H1 (cell line): ENCODE results near the gene TPRA1. TPM values are rescaled to one million over a fixed set of nuclear protein-coding genes. Genes with fewer than 3 reads are reported as not detected.

ENCODE experiments used
- CTCF ChIA-PET: fragments of 300-600 bp; sonication (Branson Sonifier 250); formaldehyde crosslinking; loops from one replicate; lab custom pipeline; 2021; ENCODE audit not compliant: partially characterized antibody; lab: Charles Lee
- POLR2A ChIA-PET: fragments of 300-600 bp; sonication (Branson Sonifier 250); formaldehyde crosslinking; loops from one replicate; lab custom pipeline; 2021; ENCODE audit warnings: inconsistent platforms; ENCODE audit not compliant: partially characterized antibody; lab: Charles Lee
- DNase-seq, 2 experiments: peaks; one replicate each; pipeline versions ENCODE4 v3.0.0 to v3.0.0-alpha.2; 2010 to 2022; ENCODE audit warnings: low spot score in 2 of 2, low read depth in 1 of 2, mixed read lengths in 1 of 2
- FAIRE-seq: peaks from 2 replicates; lab custom pipeline; 2011; peaks lifted over from hg19 to GRCh38; lab: Jason Lieb, UNC
- H2AFZ ChIP-seq: 2 replicates; pipeline ENCODE4 v1.8.1; 2012; ENCODE audit warnings: low read length, inconsistent platforms
- H2AK5ac ChIP-seq: 2 replicates; pipeline ENCODE4 v1.6.1; 2013; ENCODE audit warnings: low read depth, low read length
- H2BK120ac ChIP-seq: replicated peaks from 2 replicates; pipeline ENCODE3; 2013; ENCODE audit warnings: low read depth, low read length, inconsistent platforms
- H2BK12ac ChIP-seq: 2 replicates; pipeline ENCODE4 v1.6.1; 2013; ENCODE audit warnings: low read depth, low read length
- H2BK15ac ChIP-seq: 2 replicates; pipeline ENCODE4 v1.6.1; 2013; ENCODE audit warnings: low read length
- H2BK20ac ChIP-seq: 2 replicates; pipeline ENCODE4 v1.6.1; 2013; ENCODE audit warnings: low read length
- H2BK5ac ChIP-seq: 2 replicates; pipeline ENCODE4 v1.6.1; 2013; ENCODE audit warnings: low read depth, low read length
- H3K14ac ChIP-seq: 2 replicates; pipeline ENCODE4 v1.6.1; 2013; ENCODE audit warnings: inconsistent platforms; ENCODE audit not compliant: insufficient read length
- H3K18ac ChIP-seq: 2 replicates; pipeline ENCODE4 v1.6.1; 2013; ENCODE audit warnings: low read length; ENCODE audit errors: extremely low read depth
- H3K23ac ChIP-seq: 2 replicates; pipeline ENCODE4 v1.6.1; 2013; ENCODE audit warnings: inconsistent platforms; ENCODE audit not compliant: insufficient read length
- H3K23me2 ChIP-seq: 2 replicates; pipeline ENCODE4 v1.6.1; 2013; ENCODE audit warnings: low read depth, low read length
- H3K27ac ChIP-seq: 2 replicates; pipeline ENCODE4 v1.6.1; 2011; ENCODE audit warnings: low read depth, low read length, inconsistent platforms
- H3K27me3 ChIP-seq, 4 experiments: replicated peaks in 1 of 4; 1 replicate in 1 of 4; 2 replicates in 3 of 4; pipeline versions ENCODE4 v1.6.1 to v1.8.1; 2011 to 2013; ENCODE audit warnings: low read length in 3 of 4, mild to moderate bottlenecking in 3 of 4, inconsistent platforms in 2 of 4, mixed read lengths in 2 of 4, moderate library complexity in 1 of 4; ENCODE audit not compliant: control insufficient read depth in 3 of 4, insufficient read depth in 3 of 4; ENCODE audit errors: extremely low read depth in 1 of 4
- H3K36me3 ChIP-seq, 4 experiments: 2 replicates each; pipeline versions ENCODE4 v1.6.1 to v1.8.1; 2011 to 2013; ENCODE audit warnings: mild to moderate bottlenecking in 4 of 4, low read length in 3 of 4, moderate library complexity in 2 of 4, control low read depth in 1 of 4, inconsistent platforms in 1 of 4; ENCODE audit not compliant: insufficient read depth in 4 of 4, control insufficient read depth in 2 of 4
- H3K4ac ChIP-seq: replicated peaks from 2 replicates; pipeline ENCODE3; 2013; ENCODE audit warnings: low read length, low read depth, mixed read lengths, inconsistent platforms; ENCODE audit not compliant: insufficient read length
- H3K4me1 ChIP-seq, 4 experiments: replicated peaks in 1 of 4; 1 replicate in 1 of 4; 2 replicates in 3 of 4; pipeline versions ENCODE4 v1.6.1 to v1.8.1; 2011 to 2013; ENCODE audit warnings: low read length in 3 of 4, inconsistent platforms in 2 of 4, mixed read lengths in 1 of 4; ENCODE audit not compliant: insufficient read depth in 4 of 4, control insufficient read depth in 3 of 4
- H3K4me2 ChIP-seq, 2 experiments: 2 replicates each; pipeline versions ENCODE4 v1.6.1 to v1.8.1; 2011 to 2013; ENCODE audit warnings: low read depth in 2 of 2, low read length in 2 of 2, control low read depth in 1 of 2, inconsistent platforms in 1 of 2, mild to moderate bottlenecking in 1 of 2; ENCODE audit not compliant: insufficient read depth in 1 of 2
- H3K4me3 ChIP-seq, 4 experiments: fragments of 200-600, 300-600 bp in 1 of 4; sonication (generic), shearing (Covaris generic), sonication (Bioruptor Twin) in 1 of 4; 2 replicates each; pipeline versions ENCODE4 v1.5.1 to v1.8.1; 2011 to 2016; ENCODE audit warnings: low read length in 4 of 4, low read depth in 3 of 4, control low read depth in 2 of 4, inconsistent platforms in 2 of 4, mild to moderate bottlenecking in 2 of 4, mixed read lengths in 1 of 4, moderate library complexity in 1 of 4; ENCODE audit not compliant: insufficient read depth in 2 of 4; ENCODE audit errors: extremely low read depth in 1 of 4
- H3K56ac ChIP-seq: replicated peaks from 2 replicates; pipeline ENCODE3; 2013; ENCODE audit warnings: low read depth, mild to moderate bottlenecking, mixed read lengths, low read length, inconsistent platforms; ENCODE audit not compliant: insufficient read length
- H3K79me1 ChIP-seq: 2 replicates; pipeline ENCODE4 v1.6.1; 2013; ENCODE audit warnings: low read depth, low read length, control low read depth
- H3K79me2 ChIP-seq, 2 experiments: 2 replicates each; pipeline versions ENCODE4 v1.6.1 to v1.8.1; 2012 to 2013; ENCODE audit warnings: low read length in 2 of 2, mild to moderate bottlenecking in 2 of 2, inconsistent platforms in 1 of 2; ENCODE audit not compliant: insufficient read depth in 2 of 2, control insufficient read depth in 1 of 2
- H3K9ac ChIP-seq, 4 experiments: replicated peaks in 1 of 4; 1 replicate in 1 of 4; 2 replicates in 3 of 4; pipeline versions ENCODE4 v1.6.1 to v1.8.1; 2011 to 2013; ENCODE audit warnings: low read depth in 3 of 4, low read length in 3 of 4, control low read depth in 2 of 4, mild to moderate bottlenecking in 2 of 4, moderate library complexity in 2 of 4, inconsistent platforms in 1 of 4; ENCODE audit errors: extremely low read depth in 1 of 4
- H3K9me3 ChIP-seq, 2 experiments: 2 replicates each; pipeline versions ENCODE4 v1.6.1 to v1.8.1; 2012 to 2013; ENCODE audit warnings: mild to moderate bottlenecking in 2 of 2, moderate library complexity in 2 of 2, control low read depth in 1 of 2, inconsistent platforms in 1 of 2, low read depth in 1 of 2, low read length in 1 of 2, mixed read lengths in 1 of 2; ENCODE audit not compliant: insufficient read depth in 2 of 2
- H4K20me1 ChIP-seq, 2 experiments: replicated peaks in 1 of 2; 2 replicates each; pipeline versions ENCODE3 to v1.8.1; 2011 to 2013; ENCODE audit warnings: inconsistent platforms in 2 of 2, low read length in 2 of 2, mild to moderate bottlenecking in 1 of 2; ENCODE audit not compliant: insufficient read depth in 2 of 2, control insufficient read depth in 1 of 2
- H4K5ac ChIP-seq: 2 replicates; pipeline ENCODE4 v1.6.1; 2013; ENCODE audit warnings: low read length, low read depth, mixed read lengths, inconsistent platforms; ENCODE audit not compliant: insufficient read length
- H4K8ac ChIP-seq: 2 replicates; pipeline ENCODE4 v1.8.0; 2013; ENCODE audit warnings: mild to moderate bottlenecking, moderate library complexity, low read length, inconsistent platforms; ENCODE audit not compliant: insufficient read depth; ENCODE audit errors: extremely low read depth
- H4K91ac ChIP-seq: replicated peaks from 2 replicates; pipeline ENCODE3; 2013; ENCODE audit warnings: low read length, mixed read lengths, inconsistent platforms; ENCODE audit not compliant: insufficient read length
- BRCA1 ChIP-seq: IDR thresholded peaks from 2 replicates; pipeline ENCODE4 v1.6.1; 2012; ENCODE audit warnings: low read depth, low read length, improper control_type of control experiment
- CEBPB ChIP-seq: IDR thresholded peaks from 2 replicates; pipeline ENCODE4 v1.6.1; 2012; ENCODE audit warnings: low read depth, low read length
- EP300 ChIP-seq, 2 experiments: IDR thresholded peaks; 1 replicate in 1 of 2; 2 replicates in 1 of 2; pipeline ENCODE4 v1.6.1; 2011 to 2012; ENCODE audit warnings: low read depth in 2 of 2, low read length in 2 of 2, mild to moderate bottlenecking in 2 of 2, borderline replicate concordance in 1 of 2, inconsistent platforms in 1 of 2, moderate library complexity in 1 of 2
- GABPA ChIP-seq: IDR thresholded peaks from 2 replicates; pipeline ENCODE4 v1.6.1; 2011; ENCODE audit warnings: mild to moderate bottlenecking, low read length, moderate library complexity, borderline replicate concordance; ENCODE audit not compliant: insufficient read depth
- GTF2F1 ChIP-seq: IDR thresholded peaks from 2 replicates; pipeline ENCODE4 v1.6.1; 2012; ENCODE audit warnings: low read depth, low read length, improper control_type of control experiment, borderline replicate concordance
- HDAC2 ChIP-seq, 2 experiments: fragments of 300-600 bp in 1 of 2; sonication (generic) in 1 of 2; IDR thresholded peaks; 2 replicates each; pipeline ENCODE4 v1.6.1; 2011 to 2012; ENCODE audit warnings: low read depth in 2 of 2, low read length in 2 of 2, mild to moderate bottlenecking in 2 of 2, moderate library complexity in 2 of 2, borderline replicate concordance in 1 of 2, inconsistent platforms in 1 of 2
- RNF2 ChIP-seq: fragments of 200-900, 300-1000 bp; sonication (generic); IDR thresholded peaks from 2 replicates; pipeline ENCODE4 v1.7.1; 2016; ENCODE audit warnings: borderline replicate concordance, low read depth, mild to moderate bottlenecking, antibody characterized with exemption, low read length; ENCODE audit not compliant: poor library complexity, severe bottlenecking; ENCODE audit errors: missing control alignments
- SIX5 ChIP-seq: IDR thresholded peaks from 2 replicates; pipeline ENCODE4 v1.6.1; 2011; ENCODE audit warnings: mild to moderate bottlenecking, low read depth, low read length
- SP1 ChIP-seq: IDR thresholded peaks from 2 replicates; pipeline ENCODE4 v1.6.1; 2011; ENCODE audit warnings: low read depth, low read length
- SP2 ChIP-seq: IDR thresholded peaks from 2 replicates; pipeline ENCODE4 v1.6.1; 2012; ENCODE audit warnings: mild to moderate bottlenecking, low read length, inconsistent platforms
- TEAD4 ChIP-seq: IDR thresholded peaks from 2 replicates; pipeline ENCODE4 v1.6.1; 2012; ENCODE audit warnings: low read depth, low read length, inconsistent platforms, mixed read lengths
- YY1 ChIP-seq: IDR thresholded peaks from 2 replicates; pipeline ENCODE4 v1.6.1; 2011; ENCODE audit warnings: low read depth, mild to moderate bottlenecking, low read length
- WGBS, 2 experiments: shearing (Covaris generic) in 1 of 2; methylation state at CpG; one replicate each; pipeline versions ENCODE4 v1.1.6 to v1.1.7; 2013 to 2015; ENCODE audit warnings: low lambda C conversion rate in 2 of 2, mixed read lengths in 2 of 2, inconsistent platforms in 1 of 2, low coverage in 1 of 2, missing lambda C conversion rate in 1 of 2; ENCODE audit not compliant: insufficient replicate concordance in 2 of 2, insufficient coverage in 1 of 2, insufficient read length in 1 of 2; ENCODE audit errors: extremely low coverage in 1 of 2, missing lambda C conversion rate in 1 of 2; 5-methylcytosine and 5-hydroxymethylcytosine counted together
- polyA plus RNA-seq, 7 experiments: library from polyadenylated mRNA; depleted of rRNA in 3 of 7; stranded (reverse) in 5 of 7; unstranded in 2 of 7; fragments of >200 nt in 5 of 7; fragments of 200-250 nt in 2 of 7; gene quantifications; 1 replicate in 5 of 7; 2 replicates in 1 of 7; 4 replicates in 1 of 7; pipeline versions ENCODE4 v1.2.1 to v1.2.3, GENCODE V29; 2011 to 2013; ENCODE audit warnings: missing spikeins in 2 of 7, mixed read lengths in 2 of 7
- total RNA-seq: library from RNA; stranded (reverse); fragmentation: NEBNext Ultra II Directional; extraction: Animal tissue kit (Norgen Biotek cat#: 25700); gene quantifications from 2 replicates; pipeline ENCODE4 v1.2.1, GENCODE V29; 2021
- TF ChIP-seq, protein P1 (sequence below): IDR thresholded peaks from 2 replicates; pipeline ENCODE4 v1.6.1; 2012; ENCODE audit warnings: inconsistent platforms

Gene TPRA1
- total and polyA plus RNA-seq, 2 of the 8 experiments (the other 6 are each of a cell fraction or from before 2014, with no cell fraction given), result 18.8 to 38.5 TPM

GRCh38 chr3:127577448-127577847, 13.1 kb downstream of the TPRA1 start:
- Histone ChIP-seq H2BK12ac (no peak overlapping the region), H3K27me3 (no peaks in the 10 kb centered on the region), H3K27ac (no peak overlapping the region), H3K9ac (no peak overlapping the region), H3K4me1 (peaks cover 0 to 3% (median 2%) of the 10 kb centered on the region in 4 experiments; a peak in 1 of 7 replicates), H3K14ac (no peak overlapping the region), H3K23me2 (no peaks in the 10 kb centered on the region; the same call in 1 of the 2 replicates), H2AFZ (no peak overlapping the region), H4K5ac (no peak overlapping the region), H2BK5ac (no peak overlapping the region), H3K4ac (no peak overlapping the region), H3K79me1 (no peaks in the 10 kb centered on the region; the same call in 1 of the 2 replicates), H3K36me3 (peaks cover 0 to 3% (median under 1%) of the 10 kb centered on the region in 4 experiments; a peak in 3 of 8 replicates), H3K23ac (no peak overlapping the region), H4K8ac (no peak overlapping the region), H4K20me1 (peaks cover 0 to 13% of the 10 kb centered on the region in 2 experiments), H3K56ac (no peak overlapping the region), H3K9me3 (no peaks in the 10 kb centered on the region), H2BK15ac (no peak overlapping the region), H3K4me2 (no peak overlapping the region), H2BK120ac (no peak overlapping the region), H2AK5ac (no peak overlapping the region), H3K79me2 (no peaks in the 10 kb centered on the region; a peak in 1 of 4 replicates), H3K4me3 (no peak overlapping the region), H3K18ac (no peak overlapping the region)
- ChIA-PET POLR2A (no interaction called here), CTCF (interaction anchor here (2.2 kb wide), 1 partner anchor 18 kb away, joined by 4 read pairs; no protein-coding TSS in a partner anchor)
- 83% methylated on average over 7 of the region's 7 CpGs; no CpG with 5 or more reads in 1 of the 2 experiments for WGBS, 2 experiments
- FAIRE-seq (no peak), DNase-seq (no peak)
- no peak for TF ChIP-seq EP300 (IDR thresholded peaks at IDR 0.05; ENCODE audit: borderline replicate concordance in 1 of 2, low read depth in 2 of 2, low read length in 2 of 2)
- no peak for TF ChIP-seq SP2
- no peak for TF ChIP-seq GABPA
- no peak for TF ChIP-seq BRCA1
- TF ChIP-seq, protein P1, sequence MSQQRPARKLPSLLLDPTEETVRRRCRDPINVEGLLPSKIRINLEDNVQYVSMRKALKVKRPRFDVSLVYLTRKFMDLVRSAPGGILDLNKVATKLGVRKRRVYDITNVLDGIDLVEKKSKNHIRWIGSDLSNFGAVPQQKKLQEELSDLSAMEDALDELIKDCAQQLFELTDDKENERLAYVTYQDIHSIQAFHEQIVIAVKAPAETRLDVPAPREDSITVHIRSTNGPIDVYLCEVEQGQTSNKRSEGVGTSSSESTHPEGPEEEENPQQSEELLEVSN, result no peak
- no peak for TF ChIP-seq RNF2
- no peak for TF ChIP-seq SIX5
- TF ChIP-seq TEAD4, result no peak
- no peak for TF ChIP-seq CEBPB
- no peak for TF ChIP-seq YY1
- TF ChIP-seq GTF2F1, result no peak
- TF ChIP-seq SP1, result no peak
- no peak for TF ChIP-seq HDAC2 (IDR thresholded peaks at IDR 0.05; ENCODE audit: borderline replicate concordance in 1 of 2, low read depth in 2 of 2, low read length in 2 of 2)
- TF ChIP-seq, all 59 proteins: peak for 0
- H4K91ac ChIP-seq, result no peak overlapping the region
- H2BK20ac ChIP-seq, result no peak overlapping the region
